OCI-LY1 (cell line): Measurements from ENCODE around the gene JUNB.

Experiments
- CTCF ChIP-seq: fragments of 200-600 bp; sonication (generic), shearing (Covaris generic); IDR thresholded peaks from 2 replicates; pipeline ENCODE4 v1.5.1; 2017; ENCODE audit warnings: mild to moderate bottlenecking, antibody characterized with exemption, low read length, moderate library complexity, mixed read lengths
- EZH2 ChIP-seq: fragments of 200-600 bp; sonication (generic), shearing (Covaris generic); IDR thresholded peaks from 2 replicates; pipeline ENCODE4 v1.8.0; 2017; ENCODE audit warnings: borderline replicate concordance, mixed run types, mild to moderate bottlenecking, antibody characterized with exemption, low read length, moderate library complexity, mixed read lengths

DNA sequence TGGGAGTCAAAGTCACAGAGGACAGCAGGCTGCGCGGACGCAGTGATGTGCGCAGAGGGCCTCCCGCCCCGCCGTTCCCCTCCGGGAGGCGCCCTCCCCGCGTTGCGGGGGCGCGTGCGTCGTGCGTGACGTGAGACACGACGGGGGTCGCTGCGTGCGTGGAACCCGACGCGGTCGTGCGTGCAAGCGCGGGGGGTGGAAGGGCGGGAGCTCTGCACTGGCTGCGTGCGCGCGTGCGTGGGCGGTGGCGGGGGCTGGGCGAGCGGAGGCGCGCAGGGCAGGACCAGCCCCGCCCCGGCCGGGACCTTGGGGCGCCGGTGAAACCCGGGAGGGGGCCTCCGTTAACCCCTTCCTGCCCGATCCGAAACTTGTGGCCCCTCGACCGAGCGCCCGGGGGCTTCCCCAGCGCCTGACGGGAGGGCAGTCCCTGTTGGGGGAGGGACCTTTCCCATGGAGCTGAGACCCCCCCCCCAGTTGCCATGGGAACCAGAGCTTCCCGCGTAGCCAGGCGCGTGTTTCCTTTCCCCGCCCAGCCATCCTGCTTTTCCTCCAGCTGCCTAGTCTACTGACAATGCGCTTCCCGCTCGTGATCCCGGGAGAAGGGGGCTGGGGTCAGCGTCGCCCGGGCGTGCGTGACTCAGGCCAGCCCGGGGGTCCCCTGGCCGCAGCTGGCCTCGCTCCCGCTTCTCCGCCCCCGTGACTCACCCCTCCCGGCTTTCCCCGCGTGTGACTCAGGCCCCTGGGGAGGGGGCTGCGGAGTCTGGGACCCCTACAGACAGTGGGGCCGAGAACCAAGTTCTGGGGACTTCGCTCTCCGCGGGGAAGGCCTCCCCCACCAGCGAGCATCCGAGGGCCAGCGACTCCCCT is 8.6 kb upstream of the JUNB start:
- no peak for TF ChIP-seq CTCF
- no peak for TF ChIP-seq EZH2
